GM03348 (cell line): ENCODE results near the gene INTS13.
"Not testable (repeated sequence)": the region's sequence is repeated elsewhere in the genome, so short reads cannot be mapped to it uniquely, and the experiment has no call there.

Source experiments
- DNase-seq: peaks from one replicate; pipeline ENCODE4 v3.0.0; 2012; ENCODE audit warnings: low spot score

The INTS13 gene

DNA sequence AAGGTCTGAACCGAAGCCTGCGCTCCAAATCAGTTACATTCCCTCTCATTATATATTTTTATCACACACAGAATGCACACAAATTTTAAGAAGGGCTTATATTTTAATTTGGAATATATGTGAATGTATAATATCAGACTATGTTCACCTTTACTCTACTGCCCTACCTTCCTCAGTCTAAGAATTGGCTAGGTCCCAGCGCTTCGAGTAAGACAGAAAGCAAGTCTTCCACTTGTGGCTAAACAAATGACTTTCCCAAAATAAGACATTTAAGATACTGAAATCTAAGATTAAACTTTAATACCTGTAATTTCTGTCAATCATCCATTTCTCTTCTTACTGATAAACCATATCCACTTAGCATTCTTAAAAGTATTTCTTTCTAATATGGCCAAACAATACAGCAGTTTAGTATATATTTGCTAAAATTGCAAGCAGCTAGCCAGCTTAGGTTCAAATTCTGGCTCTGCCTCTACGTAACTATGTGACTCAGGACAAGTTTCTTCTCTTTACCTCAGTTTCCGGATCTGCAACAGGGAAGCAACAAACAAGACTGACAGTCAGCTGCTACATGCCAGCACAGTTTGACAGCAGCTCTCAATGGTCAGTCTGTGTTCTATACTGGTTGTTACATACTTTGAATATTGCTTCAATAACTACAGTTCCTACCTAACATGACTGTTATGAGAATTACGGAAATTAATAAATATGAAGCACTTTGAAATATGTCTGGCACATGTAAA lies 2.0 kb downstream of the INTS13 start:
- no peak for DNase-seq

DNA sequence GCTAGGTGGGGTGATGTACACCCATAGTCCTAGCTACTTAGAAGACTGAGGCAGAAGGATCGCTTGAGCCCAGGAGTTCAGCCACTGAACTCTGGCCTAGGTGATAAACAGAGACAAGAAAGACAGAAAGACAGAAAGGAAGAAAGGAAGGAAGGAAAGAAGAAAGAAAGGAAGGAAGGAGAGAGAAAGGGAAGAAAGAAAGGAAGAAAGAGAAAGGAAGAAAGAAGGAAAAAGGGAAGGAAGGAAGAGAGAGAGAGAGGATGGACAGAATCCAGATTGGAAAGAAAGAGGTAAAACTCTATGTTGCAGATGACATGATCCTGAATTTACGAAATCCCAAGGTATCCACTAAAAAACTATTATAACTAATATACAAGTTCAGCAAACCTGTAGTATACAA lies 8.2 kb downstream of the INTS13 start:
- DNase-seq: no peak

DNA sequence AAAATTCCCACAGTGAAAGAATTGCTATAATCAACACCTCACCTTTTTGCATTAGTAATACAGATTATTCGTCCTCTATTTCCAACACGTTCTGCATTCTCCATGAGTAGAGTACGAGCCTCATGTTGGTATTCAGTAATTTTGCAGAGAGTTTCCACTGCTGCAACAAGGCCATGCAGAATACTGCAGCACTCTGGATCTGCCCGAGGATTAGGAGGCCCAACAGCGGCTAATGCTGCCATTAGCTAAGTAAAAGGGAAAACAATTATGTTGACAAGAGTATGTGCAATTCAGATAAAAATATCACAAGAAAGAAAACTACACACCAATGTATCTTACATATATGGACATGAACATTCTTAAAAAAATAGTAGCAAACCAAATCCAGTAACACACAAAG lies 9.1 kb downstream of the INTS13 start:
- DNase-seq: no peak

DNA sequence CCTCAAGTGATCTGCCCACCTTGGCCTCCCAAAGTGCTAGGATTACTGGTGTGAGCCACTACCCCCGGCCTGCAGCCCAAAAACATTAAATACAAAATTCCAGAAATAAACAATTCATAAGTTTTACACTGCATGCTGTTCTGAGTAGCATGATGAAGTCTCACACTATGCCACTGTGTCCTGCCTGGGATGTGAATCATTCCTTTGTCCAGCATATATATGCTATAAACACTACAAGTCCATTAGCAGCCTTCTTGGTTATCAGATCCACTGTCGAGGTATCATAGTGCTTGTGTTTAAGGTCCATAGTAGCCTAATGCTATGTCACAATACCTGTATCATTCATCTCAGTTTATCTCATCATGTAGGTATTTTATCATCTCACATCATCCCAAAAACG lies 15.9 kb downstream of the INTS13 start:
- DNase-seq: no peak

DNA sequence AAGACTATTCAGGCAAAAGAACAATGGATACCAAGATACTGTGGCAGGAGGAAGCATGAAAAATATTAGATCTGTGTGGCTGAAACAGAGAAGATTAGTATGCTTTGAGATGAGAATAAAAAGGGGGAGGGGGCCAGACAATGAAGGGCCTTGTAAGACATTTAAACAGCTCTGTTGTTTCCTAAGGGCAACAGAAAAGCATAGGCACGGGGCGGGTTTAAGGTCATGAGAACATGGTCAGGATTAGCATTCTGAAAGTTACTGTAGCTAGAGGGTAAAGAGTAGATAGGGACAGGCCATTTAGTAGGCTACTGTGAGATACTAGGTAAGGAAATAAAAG lies 18.6 kb downstream of the INTS13 start:
- no peak for DNase-seq

DNA sequence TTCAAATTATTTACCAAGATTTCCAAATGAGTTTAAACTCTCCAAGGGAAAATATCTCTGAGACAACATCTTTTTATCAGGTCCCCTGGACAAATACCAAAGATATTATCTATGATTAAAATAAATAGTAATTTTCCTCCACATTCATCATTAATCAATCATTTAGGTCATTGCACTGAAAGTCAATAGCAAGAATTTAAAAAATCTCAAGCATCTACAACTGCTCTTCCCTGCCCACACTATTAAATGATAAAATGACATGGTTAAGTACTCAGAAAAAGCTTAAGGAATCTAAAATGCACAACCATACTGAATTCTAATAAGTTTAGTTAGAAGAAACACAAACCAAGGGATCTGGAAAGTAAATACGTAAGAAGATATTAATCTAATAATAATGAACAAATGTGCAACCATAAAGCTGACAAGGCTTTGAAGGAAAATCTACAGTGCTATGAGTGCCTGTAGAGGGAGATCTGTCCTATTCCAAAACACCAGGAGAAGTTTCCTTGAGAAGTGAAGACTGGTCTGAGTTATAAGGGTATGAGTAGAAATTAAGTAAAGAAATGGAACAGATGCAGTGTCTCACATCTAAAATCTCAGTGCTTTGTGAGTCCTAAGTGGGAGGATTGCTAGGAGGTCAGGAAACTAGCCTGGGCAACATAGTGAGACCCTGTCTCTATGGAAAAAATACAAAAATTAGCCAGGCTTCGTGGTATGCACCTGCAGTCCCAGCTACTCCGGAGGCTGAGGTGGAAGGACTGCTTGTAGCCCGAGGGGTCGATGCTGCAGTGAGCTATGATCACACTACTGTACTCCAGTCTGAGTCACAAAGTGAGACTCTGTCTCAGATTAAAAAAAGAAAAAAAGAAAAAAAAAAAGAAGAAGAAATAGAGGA lies 19.2 kb downstream of the INTS13 start:
- peak; percentile 19 for DNase-seq

DNA sequence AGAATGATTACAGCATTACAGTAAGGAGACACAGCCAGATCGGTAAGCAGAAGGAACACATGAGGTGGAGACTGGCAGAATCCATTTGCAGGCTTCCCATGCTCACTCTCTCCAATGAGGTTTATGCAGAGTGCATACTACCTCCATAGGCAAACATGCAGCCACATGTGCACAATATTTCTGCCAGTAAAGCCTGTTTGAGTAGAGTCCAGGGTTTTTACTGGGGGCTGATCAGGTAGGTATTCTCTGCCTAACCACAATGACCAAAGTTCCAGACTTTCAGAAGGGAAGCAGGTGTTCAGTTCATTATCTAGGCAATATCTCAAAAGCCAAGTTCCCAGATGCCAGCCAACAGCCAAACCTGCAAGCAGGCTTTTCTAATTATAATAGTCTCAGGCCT lies 31.1 kb downstream of the INTS13 start:
- no peak for DNase-seq

DNA sequence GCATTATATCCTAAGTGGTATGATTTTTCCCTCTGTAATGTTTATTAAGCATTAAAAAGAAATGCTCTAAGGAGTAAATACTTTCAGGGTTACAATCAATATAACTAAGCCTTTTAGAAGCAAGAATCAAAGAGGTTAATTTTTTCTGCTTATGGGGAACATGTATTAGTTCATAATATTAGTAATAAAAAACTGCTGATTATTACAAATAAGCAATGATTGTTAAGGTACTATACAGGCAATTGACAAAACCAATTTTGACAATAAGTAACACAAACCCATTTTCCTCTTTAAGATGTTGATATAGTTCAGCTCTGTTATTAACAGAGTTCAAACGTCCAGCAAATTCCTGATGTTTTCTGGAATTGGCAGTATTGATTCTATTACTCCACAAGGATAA lies 31.8 kb downstream of the INTS13 start:
- no peak for DNase-seq

DNA sequence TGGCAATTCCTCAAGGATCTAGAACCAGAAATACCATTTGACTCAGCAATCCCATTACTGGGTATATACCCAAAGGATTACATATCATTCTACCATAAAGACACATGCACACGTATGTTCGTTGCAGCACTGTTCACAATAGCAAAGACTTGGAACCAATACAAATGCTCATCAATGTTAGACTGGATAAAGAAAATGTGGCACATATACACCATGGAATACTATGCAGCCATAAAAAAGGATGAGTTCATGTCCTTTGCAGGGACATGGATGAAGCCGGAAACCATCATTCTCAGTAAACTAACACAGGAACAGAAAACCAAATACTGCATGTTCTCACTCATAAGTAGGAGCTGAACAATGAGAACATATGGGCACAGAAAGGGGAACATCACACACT lies 34.4 kb downstream of the INTS13 start:
- DNase-seq: not testable (repeated sequence)

DNA sequence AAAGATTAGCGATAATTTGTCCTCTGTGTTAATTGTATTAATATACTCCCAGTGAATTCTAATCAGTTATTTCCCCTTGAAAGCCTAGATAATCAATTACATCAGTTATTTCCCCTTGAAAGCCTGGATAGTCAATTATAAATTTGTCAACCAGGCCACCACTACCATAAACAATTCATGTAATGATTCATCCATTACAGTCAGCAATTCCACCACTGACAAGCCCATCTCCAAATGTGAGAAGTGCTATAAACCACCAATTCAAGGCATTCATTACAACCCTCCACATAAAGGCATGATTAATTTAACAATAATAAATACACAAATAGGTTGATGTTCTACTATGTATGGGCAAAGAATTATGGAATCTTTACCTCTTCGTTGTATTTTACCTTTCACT lies 40.9 kb downstream of the INTS13 start:
- DNase-seq: no peak

DNA sequence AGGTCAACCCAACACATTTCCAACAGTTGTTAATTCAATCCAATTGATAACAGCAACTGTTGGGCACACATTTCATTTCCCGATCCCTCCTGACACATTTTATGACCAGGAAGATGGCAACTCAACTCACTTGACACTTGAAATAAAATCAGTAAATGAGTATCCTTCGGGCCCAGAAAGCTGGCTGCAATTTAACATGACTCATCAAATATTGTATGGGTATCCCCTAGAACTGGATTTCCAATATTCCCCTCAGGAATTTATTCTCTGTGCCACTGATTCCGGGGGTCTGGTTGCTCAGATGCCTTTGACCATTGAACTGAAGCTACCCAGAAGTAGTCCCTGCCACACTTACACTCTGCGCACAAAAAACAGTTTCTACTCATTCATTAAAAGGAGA lies 42.1 kb downstream of the INTS13 start:
- DNase-seq: no peak

DNA sequence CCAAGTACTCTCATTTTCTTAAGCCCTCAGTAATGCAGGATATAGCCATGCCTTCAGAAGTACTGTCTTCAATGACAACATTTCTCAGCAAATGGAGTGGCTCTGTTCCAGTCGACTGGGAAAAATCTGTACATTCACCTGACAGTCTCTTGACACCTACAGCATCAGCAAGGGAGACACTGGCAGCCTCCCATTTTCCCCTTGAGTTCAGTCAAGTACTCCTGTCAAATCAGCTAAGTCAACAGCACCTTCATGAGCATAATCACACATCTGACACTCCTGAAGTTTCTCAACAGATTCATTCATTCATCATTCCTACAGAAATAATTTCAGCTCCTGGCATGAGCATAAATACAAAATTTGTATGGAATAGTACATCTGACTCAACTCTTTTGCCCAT lies 46.1 kb downstream of the INTS13 start:
- no peak for DNase-seq

DNA sequence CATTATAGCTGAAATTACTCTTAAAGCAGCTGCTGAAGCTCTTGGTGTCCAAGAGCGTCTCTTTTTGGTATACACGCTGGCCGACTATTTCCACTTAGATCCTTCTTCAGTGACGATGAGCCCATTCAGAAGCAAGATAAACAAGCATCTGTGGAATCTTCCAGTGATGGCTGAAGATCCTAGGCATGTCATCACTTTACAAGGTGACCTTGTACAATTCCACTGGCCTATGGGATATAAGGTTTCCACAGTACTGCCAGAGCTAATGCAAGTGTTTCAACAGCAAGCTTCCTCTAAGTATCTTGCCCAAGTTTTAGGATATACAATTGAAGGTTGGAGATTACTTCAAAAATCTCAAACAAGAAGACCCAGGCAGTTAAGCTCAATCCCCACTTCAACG lies 47.0 kb downstream of the INTS13 start:
- no peak for DNase-seq

DNA sequence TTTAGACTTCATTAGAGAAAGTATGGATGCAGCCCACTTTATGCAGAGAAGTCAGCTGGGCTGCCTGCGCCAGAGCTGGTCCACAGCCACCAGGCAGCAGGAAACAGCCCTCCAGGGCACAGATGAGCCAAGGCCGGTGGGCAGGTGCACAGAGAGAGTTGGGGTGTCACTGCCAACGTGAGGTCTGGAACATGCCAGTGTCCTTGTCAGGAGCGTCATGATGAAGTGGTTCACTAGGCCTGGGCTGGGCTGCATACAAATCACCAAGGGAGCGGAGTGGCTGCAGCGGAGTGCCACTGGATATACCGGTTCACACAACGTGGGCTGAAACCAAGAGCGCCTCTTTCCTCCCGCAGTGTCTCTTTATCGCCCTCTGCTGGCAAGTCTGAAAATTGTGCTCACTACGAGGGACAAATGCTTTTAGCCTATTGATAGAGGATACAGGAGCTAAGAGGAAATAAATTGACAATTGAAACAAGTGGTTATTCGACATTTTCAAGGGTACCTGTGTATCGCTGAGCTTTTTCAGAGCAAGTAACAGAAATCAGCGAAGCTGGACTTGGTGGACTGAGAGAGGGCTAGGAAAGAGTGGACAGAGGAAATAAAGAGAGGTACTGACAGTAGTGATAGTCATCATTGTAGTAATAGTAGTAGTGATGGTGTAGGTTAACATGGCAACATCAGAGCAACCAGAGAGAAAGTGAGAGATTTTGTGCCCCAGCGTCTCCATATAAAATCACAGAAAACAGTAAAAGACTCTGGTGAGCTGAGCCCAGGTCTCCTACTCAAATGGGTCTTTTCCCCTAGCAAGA lies 52.8 kb downstream of the INTS13 start:
- DNase-seq: peak; percentile 87

DNA sequence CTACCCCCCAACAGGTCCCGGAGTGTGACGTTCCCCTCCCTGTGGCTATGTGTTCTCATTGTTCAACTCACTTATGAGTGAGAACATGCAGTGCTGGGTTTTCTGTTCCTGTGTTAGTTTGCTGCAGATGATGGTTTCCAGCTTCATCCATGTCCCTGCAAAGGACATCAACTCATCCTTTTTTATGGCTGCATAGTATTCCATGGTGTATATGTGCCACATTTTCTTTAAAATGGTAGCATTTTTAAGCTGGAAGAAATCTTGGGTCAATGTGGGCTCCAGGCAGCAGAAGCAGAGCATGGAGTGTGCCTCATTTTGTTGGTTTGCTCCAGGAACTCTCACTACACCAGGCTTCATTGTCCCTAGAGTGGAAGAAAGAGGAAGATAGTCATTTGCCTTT lies 57.2 kb downstream of the INTS13 start:
- DNase-seq: no peak

DNA sequence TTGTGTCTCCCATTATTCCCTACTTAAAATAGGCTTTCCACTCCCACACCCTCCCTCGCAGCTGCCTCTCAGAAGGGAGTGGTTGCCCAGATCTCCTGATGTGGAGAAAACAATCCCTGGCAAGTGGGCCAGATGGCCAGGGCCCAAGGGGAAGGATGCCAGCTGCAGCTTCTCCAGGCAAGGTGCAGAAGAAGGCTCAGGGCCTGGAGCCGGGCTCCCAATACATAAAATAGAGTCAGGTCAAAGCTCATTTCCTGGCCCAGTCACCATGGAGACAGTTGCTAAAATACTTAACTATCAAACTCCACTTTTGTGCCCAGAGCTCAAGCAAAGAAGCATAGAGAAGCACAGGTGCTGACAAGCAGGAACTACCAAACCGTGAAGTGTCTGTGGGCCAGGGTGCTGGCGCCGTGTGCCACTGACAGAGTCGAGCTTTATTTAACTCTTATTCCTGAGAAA lies 59.1 kb downstream of the INTS13 start:
- peak; percentile 28 for DNase-seq

DNA sequence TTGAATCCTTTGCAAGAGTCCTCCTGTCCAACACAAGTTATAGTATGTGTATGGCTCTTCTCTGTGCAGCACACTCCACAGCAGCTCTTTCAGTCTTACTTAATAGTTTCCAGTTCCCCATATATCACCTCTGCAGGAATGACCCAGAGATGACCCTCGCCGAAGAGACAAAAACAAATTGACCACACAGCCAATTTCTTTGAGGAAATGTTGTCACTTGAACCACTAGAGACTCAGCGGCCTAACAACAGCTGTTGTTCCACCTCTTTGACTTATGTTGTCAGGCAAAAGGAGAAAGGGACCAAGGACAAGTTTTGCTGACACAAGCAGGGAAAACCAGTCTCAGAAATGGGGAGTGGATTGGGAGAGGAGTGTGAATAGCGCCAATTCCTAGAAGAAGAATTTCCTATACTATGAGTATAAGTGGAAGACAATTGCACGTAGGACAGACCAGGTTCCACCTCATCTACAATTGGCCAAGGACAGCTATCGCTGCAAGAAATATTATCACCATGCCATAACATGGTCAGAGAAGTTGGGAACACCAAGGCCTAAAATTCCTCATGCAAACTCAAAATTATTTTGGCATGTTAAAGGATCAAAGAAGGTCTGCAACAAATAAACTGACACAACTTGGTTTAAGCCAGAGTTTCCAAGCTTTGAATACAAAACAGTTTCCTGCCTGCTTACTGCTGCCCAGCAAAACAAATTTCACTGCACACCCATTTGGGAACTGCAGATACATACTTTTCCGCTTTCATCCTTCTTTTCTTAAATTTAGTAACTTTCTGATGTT lies 63.1 kb downstream of the INTS13 start:
- no peak for DNase-seq

DNA sequence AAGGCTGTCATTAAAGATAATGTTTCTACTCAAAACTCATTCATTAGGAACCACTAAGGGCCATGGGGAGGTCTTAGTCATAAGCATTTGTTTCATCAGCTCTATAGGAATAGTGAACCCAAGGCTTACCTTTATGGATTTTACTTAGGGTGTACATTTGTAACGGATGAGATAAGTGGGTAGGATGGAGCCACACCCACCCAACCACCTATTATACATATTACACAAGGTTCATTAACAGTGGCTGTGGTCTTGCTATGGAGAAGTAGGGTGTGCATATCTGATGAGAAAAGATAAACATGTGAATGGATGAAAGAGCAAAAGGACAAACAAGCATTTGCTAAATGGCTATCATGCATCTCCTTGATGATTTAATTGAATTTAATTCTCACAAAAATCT lies 65.2 kb downstream of the INTS13 start:
- no peak for DNase-seq

DNA sequence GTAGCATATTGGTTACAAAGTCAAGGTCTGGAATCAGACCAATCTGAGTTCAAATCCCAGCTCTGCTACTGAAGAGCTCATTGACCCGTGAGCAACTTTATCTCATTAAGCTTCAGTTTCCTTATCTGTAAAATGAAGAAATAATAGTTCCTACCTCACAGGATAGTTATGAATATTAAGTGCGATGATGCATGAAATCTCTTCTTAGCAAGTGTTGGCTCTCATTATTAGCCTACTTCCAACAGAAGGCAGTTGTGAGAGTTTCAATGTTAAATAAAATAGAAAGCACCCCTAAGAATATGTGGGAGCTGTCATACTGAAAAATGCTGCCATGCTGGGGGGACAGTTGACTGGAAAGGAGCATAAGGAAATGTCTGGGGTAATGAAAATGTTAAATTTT lies 65.8 kb downstream of the INTS13 start:
- no peak for DNase-seq

DNA sequence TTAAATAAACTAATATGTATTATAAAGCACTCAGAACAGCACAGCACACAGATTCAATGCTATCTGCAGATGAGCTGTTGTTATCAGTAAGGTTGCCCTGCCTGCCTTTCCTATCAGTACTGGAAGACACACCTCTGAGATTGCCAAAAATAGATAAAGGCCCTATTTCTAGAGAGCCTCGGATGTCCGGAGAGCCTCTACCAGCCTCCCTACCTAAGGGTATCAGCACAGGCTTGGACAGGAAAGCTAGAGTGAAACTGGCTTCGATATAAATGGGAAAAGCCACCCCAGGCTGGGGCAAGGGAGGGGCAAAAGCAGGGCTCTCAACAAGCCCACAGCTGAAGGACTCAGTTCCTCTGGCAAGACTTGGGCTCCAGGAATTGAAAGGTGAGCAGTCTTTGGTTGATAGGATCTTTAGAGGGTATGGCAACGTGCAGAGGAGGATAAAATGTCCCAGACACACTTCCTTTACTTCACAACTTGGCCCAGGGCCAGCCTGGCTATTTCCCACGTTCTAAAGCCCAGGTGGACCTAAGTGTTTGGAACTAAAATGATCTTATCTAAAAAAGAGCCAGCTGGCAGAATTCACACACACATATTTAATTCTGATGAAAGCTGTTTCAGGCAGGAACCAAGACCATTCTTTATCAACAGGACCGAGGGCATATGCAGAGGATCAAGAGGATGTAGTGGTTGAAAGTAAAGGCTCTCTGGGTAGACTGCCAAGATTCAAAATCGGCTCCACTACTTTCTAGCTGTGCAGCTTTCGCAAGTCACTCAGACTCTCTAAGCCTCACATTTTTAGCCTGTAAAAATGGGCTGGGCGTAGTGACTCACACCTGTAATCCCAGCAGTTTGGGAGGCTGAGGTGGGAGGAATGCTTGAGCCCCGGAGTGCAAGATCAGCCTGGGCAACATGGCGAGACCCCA lies 67.0 kb downstream of the INTS13 start:
- DNase-seq: peak; percentile 13
